HG03039 (cell line): ENCODE measurements around the gene CCDC159.
A peak's percentile ranks its signal among the peaks of the same experiment; 100 is the strongest.
"Not testable (repeated sequence)": the region's sequence is repeated elsewhere in the genome, so short reads cannot be mapped to it uniquely, and the experiment has no call there.

Experiments
- ATAC-seq: cut with Tn5 transposase; IDR thresholded peaks from one replicate; pipeline ENCODE4 v1.9.1; 2021; ENCODE audit warnings: mild to moderate bottlenecking, moderate library complexity; ENCODE audit not compliant: unreplicated experiment

CCDC159 gene

DNA sequence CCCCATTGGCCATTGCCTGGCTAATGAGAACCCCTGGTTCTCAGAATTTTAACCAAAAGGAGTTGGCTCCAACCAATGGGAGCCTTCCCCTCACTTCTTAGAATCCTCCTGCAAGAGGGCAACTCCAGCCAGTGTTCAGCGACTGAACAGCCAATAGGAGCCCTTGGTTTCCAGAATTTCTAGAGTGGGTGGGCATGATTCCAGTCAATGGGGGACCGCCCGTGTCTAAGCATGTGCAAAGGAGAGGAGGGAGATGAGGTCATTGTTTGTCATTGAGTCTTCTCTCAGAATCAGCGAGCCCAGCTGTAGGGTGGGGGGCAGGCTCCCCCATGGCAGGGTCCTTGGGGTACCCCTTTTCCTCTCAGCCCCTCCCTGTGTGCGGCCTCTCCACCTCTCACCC lies 18.6 kb downstream of the CCDC159 start:
- ATAC-seq, result no peak

DNA sequence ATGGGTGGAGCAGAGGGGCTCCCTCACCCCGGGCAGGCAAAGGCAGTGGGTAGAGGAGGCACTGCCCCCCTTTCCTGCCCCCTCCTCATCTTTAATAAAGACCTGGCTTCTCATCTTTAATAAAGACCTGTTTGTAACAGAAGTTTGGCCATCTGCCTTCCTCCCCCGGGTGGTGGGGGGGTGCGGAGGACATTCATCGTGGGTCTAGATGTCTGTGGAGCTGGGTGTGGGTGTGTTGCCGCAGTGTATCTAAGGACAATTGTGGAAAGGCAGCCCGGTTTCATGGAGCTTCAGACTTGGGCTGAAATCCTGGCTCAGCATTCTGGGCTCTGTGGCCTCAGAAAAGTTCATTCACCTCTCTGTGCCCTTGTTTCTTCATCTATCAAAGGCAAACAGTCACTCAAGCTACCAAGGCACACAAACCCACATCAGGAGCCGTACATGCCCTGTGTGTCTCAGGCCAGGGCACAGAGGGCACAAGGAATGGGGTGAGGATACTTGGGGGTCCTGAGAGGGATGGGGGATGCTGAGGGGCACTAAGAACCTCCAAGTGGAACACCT lies 19.3 kb downstream of the CCDC159 start:
- ATAC-seq, result no peak

DNA sequence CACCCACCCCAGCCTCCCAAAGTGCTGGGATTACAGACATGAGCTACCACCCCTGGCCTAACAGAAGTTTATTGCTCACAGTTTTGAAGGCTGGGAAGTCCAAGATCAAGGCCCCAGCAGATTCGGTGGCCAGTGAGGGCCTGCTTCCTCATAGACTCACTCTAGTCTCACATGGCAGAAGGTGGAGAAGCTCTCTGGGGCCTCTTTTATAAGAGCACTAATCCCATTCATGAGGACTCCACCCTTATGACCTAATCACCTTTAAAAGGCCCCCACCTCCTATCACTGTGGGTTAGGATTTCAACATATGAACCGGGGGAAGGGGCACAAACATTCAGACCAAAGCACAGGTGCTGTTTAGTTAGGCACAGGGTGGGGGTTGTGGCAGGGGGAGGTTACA lies 21.2 kb downstream of the CCDC159 start:
- ATAC-seq, result no peak

DNA sequence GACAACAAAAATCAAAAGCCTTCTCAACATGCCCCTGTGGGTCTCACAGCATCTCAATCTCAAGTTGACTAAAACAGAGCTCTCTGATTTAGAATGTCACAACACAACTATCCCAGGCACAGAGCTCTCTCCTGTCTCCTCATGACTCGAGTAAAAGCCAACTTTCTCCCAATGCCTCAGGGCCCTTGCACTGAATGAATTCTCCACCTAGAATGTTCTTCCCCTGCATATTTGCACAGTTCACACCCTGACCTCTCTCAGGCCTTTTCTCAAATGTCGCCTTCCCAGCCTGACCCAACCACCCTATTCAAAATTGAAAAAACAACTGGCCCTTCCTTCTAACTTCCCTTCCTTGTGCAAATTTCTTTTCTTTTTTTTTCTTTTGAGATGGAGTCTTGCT lies 24.4 kb downstream of the CCDC159 start:
- ATAC-seq, result no peak

DNA sequence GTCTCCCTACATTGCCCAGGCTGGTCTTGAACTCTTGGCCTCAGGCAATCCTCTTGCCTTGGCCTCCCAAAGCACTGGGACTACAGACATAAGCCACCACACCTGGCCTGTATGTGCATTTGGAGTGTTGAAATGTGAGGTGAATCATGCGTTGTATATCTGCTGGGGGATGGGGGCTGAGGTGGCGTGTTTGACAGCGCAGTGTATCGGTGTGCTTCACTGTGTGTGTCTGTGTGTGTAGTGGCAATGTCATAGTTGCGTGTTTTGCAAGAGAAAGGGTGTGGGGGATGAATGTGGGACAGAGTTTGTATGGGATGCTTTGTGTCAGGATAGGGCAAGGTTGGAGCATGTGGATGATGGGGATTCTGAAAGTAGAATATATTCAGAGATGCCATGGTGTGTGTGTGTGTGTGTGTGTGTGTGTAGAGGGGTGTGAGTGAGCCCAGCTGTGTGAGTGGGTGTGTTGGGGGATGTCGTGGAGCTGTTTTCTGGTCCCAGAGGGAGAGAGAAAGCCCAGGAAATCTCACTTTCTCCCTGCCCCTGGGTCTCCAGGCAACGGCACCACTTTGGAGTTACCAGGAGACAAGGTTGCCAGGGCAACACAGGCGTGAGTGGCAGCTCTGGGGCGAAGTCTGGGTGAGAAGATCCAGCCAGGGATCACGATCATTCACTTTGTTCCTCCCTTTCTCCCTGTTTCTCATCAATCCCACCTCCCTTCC lies 27.0 kb downstream of the CCDC159 start:
- ATAC-seq, result no peak

DNA sequence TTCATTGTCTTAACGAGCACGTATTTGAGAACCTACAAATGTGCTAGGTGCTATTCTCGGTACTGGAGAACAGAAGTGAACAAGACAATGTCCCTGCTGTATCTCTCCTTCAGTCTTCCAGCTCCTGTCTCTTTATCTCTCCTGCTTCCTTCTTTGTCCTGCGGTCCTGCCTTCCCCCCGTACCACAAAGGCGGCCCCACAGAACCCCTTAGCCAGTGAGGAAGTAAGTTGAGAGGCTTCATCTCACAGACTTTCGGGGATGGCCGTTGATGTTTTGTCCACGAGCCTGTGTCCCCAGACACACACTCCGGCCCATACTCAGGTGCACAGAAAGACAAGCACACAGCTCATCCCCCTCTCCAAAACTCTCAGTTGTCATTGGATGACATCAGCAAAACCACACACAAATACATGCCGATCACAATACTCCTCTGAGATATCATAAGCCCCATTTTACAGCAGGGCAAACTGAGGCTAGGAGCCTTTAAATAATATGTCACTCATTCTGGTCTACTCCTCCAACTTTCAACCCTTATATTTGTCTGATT lies 27.6 kb downstream of the CCDC159 start:
- no peak for ATAC-seq

DNA sequence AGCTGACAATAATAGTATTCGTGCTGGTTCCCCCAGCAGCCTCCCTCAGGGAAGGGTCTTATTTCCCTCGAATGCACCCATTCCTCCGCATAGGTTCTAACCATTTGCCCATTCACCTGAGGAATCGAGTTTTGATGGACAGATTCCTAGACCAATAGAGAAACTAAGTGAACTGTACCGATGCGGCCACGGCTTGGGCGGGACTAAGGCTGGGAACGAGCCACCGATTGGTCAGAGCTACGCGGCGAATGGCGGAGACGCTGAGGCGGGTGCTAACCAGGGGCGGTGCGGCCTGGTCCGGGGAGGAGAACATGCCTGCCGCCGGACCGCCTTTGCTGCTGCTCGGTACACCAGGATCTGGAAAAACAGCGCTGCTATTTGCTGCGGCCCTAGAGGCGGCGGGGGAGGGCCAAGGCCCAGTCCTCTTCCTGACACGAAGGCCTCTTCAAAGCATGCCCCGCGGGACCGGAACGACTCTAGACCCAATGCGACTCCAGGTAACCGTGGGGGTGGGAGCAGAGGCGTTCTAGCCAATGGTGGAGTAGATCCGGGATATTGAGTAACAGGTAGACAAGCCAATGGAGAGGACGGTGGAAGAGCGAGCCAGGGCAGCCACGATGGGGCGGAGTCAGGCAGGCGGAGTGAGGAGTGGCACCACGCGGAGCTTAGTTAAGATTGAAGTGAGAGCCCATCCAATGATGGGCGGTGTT lies 28.3 kb downstream of the CCDC159 start, which contains the start of gene SWSAP1:
TSS of gene SWSAP1 (plus strand) at position 234 of the 710 bp plus-strand sequence. CDS start at position 249, 15 bp downstream.
- ATAC-seq, result peak; percentile 88

DNA sequence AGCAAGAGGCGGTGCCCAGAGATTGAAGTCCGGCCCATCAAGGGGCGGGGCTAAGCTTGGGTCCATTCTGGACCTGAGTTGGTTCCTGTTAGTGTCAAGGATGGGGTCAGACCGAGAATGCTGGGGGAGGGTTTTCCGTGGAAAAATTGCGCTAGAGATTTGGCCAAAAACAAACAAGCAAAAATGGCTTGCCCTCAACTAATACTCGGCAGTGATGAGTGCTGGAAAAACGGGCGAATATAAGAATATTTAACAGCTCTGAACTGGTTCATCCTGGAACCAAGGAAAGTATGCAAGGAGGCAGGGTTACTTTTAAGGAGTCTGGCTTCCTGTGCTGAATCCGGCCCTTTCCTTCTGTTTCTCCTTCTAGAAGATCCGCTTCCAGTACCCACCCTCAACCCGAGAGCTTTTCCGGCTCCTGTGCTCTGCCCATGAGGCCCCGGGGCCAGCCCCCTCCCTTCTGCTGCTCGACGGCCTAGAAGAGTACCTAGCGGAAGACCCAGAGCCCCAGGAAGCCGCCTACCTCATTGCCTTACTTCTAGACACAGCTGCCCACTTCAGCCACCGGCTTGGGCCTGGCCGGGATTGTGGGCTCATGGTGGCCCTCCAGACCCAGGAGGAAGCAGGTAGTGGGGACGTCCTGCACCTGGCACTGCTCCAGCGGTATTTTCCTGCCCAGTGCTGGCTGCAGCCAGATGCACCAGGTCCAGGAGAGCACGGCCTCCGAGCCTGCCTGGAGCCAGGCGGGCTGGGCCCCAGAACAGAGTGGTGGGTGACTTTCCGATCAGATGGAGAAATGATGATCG lies 29.0 kb downstream of the CCDC159 start:
- no peak for ATAC-seq

DNA sequence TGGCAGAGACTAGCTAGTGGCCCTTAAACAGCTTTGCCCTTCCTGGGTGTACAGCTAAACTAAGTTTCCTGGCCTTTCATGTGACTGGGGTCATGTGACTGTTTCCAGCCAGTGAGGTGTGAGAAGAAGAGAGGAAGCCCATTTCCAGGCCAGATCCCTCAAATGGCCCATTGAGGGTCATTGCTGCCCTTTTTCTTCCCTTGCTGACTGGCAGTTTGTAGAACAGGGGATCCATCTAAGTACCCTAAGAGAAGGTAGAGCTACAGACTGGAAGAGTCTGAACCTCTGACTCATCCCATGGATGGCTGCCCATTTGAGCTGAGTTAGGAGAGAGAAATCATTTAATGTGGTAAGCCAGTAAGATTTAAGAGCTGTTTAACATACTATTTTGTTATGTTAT lies 30.9 kb downstream of the CCDC159 start:
- no peak for ATAC-seq

DNA sequence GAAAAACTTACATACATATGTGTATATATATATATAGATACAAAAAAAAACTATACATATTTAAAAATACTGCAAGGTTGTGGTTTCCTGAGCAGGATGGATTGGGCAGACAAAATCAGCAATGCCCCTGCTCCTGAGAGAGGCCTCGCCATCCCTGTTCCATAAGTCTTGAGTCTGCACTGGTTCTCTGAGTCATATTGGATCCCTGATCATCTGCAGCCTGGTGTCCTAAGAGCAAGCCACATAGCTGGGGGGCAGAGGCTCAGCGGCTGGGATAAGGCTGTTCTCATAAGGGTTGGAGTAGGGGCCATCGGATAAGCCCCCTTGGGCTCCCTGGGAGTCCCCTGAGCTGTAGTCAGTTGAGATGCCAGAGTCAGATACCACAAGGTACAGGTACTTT lies 31.4 kb downstream of the CCDC159 start:
- no peak for ATAC-seq

DNA sequence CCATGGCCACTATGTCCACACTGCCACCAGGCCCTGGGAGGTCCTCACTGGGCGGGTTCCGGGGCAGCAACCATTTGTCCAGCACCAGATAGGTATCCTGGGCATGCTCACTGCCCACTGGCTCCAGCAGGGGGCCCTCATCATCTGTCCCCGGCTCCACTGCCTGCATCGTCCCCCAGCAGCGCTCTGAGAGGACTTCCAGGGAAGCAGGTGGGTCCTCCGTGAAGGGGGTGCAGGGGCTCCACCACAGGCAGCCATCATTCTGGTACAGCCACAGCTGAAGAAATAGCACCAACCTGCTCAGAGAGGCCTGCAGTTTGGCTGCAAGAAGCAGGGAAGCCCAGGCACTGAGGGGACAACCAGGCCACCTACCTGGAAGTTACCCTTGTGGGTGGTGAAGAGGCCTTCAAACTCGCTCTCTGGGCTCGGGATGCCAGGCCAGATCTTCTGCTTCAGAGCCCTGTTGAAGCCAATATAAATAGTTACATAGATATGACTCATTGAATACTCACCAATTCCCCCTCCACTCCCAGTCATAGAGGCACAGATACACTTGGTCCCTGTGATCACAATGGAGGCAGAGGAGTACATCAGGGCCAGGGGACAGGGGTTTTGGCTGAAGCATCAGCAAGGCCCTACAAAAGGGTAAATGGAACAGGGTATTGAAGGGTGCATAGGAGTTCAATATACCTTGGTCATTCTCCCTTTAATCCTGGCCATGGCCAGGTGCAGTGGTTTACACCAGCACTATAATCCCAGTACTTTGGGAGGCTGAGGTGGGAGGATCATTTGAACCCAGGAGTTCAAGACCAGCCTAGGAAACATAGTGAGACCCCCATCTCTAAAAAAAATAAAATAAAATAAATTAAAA lies 32.2 kb downstream of the CCDC159 start:
- no peak for ATAC-seq

DNA sequence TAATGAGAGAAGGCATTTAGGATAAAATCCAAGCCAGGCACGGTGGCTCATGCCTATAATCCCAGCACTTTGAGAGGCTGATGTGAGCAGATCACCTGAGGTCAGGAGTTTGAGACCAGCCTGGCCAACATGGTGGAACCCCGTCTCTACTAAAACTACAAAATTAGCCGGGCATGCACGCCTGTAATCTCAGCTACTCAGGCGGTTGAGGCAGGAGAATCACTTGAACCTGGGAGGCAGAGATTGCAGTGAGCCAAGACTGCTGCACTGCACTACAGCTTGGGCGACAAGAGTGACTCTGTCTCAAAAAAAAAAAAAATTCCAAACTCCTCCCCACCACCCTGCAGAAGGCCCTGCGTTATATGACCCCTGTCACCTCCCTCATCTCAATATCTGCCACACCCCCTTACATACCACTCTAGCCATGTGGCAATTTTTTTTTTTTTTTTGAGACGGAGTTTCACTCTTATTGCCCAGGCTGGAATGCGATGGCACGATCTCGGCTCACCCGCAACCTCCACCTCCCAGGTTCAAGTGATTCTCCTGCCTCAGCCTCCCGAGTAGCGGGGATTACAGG lies 33.0 kb downstream of the CCDC159 start:
- ATAC-seq, result not testable (repeated sequence)

DNA sequence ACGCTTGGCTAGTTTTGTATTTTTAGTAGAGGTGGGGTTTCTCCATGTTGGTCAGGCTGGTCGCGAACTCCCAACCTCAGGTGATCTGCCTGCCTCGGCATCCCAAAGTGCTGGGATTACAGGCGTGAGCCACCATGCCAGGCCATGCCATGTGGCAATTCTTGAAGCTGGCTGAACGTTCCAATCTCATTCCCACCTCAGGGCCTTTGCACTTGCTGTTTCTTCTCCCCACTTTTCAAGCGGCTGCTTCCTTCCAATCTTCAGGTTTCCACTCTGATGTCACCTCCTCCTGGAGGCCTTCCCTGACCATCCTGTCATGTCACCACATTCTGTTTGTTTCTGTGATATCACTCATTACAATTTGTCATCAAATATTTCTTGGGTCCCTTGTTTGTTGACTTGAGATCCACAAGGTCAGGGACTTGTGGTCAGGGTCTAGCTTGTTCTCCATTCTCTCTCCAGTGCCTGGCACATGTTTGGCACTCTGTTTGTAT lies 33.6 kb downstream of the CCDC159 start:
- ATAC-seq, result no peak

DNA sequence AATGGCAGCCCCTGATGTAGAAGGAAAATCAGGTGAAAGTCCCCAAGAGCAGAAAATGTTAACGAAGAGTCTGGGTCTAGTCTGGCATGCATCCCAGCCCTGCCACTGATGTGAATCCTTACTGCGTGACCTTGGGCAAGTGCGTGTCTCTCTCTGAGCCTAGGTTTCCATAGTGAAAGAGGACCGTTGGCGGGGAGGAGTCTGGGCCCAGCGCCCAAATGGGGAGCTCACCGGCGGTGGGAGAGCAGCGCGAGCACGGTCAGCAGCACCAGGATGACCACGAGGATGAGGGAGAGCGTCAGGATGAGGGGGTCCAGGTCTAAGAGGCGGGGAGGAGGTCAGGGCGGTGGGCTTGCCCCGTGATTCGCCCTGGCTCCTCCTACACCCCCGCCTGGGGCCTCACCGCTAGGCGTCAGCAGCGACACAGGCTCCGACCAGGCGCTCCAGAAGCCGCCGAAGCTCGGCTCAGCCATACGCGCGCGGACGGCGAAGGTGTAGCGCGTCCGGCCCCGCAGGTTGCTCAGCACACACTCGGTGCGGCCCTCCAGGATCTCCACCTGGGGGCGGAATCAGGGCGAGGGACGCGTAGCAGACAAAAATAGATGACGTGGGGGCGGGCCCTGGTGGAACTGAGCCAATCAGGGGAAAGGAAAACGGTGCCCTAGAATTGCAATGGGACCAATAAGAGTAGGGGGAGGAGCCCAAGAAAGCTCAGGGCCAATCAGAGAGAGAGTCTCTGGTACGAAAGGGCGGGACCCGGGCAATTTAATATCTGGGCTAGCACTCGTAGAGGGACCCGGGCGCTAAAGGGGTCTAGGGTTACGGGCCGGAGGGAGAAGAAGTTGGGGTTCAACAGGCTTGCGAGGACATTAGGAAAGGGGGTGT lies 34.6 kb downstream of the CCDC159 start:
- ATAC-seq, result peak; percentile 62

DNA sequence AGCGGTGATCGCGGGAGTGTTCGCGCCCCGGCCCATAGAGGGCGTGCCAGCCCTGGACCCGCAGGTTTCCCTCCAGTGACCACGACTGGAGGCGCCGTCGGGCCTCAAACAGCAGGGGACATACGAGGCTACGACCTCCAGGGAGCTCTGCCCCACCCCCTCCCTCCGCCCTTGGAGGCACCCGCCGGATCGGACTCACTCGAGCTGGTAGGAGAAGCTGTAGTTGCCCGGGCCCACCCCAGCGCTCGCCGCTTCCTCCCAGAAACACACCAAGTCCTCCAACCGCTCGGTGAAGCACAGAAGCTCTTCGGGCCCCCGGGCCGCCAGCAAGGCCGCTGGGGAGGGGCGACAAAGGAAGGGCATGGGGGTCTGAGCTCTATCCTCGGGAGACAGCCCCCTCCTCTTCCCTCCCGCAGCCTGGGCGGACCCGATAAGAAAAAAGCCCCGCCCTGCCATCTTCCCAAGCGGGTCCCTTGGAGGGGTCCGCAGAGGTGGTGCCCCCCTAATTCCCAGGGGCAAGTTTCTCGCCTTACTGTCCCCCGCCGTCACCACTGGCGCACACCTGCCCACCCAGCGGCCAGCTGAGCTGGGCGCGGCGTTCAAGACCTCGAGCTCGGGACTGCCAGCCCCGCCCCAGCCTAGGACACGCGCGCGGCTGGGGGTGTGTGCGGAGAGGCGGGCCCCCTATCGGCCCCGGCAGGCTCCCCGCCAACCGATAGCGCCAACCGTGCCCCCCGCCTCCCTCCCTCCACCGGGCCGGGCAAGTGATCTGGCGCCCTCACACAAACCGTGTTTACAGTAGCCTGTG lies 36.8 kb downstream of the CCDC159 start:
- no peak for ATAC-seq

DNA sequence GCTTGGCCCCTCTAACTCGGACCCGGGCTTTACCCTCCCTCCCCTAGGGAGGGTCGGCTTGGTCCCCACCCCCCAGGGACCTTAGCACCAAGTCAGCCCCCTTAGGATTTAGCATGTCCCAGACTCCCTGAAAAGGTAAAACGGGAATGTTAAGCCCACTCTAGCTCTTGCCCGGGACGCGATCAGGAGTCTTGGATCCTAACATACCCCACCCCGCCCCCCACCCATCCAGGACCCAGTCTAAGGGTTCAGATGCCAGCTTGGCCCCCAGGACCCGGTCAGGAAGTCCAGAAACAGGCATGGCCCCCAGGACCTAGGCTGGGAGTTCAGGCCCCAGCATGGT lies 37.4 kb downstream of the CCDC159 start:
- ATAC-seq, result no peak

DNA sequence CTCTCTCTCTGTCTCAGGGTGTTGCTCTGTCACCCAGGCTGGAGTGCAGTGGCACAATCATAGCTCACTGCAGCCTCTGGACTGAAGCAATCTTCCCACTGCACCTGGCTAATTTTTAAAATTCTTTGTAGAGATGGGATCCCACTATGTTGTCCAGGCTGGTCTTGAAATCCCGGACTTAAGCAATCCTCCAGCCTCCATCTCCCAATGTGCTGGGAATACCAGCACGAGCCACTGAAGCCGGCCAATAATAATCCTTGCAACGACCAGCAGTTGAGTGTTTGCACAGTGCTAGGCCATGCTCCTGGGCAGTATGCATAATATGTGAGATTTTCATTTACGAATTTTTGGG lies 38.4 kb downstream of the CCDC159 start:
- ATAC-seq, result no peak
